ENCODE measurements around the gene HEXD. TPM values are rescaled to one million over a fixed set of nuclear protein-coding genes. Genes with fewer than 3 reads are reported as not detected.

HEXD gene
- total and polyA plus RNA-seq, 2 of the 8 experiments (the other 6 are each of a cell fraction or from before 2014, with no cell fraction given): 20.6 to 21.8 TPM

GRCh38 chr17:82418001-82418986 is at the start of gene HEXD, which contains the start of gene OGFOD3 (continued):
- TF ChIP-seq TAF1 (IDR thresholded peaks at IDR 0.05; ENCODE audit: low read depth, low read length): peak; percentile 86
- no peak for TF ChIP-seq SAP30 (IDR thresholded peaks at IDR 0.05; ENCODE audit: insufficient read depth, insufficient replicate concordance, low read length)
- TF ChIP-seq FOSL1 (IDR thresholded peaks at IDR 0.05; ENCODE audit: insufficient read depth, low read depth, low read length): peak; percentile 54; the same call in 1 of the 2 replicates
- TF ChIP-seq CHD7 (IDR thresholded peaks at IDR 0.05; ENCODE audit: insufficient replicate concordance, low read length): no peak
- no peak for TF ChIP-seq ATF3 (IDR thresholded peaks at IDR 0.05; ENCODE audit: insufficient read depth, low read depth, low read length)
- TF ChIP-seq GABPA (IDR thresholded peaks at IDR 0.05; ENCODE audit: borderline replicate concordance, insufficient read depth, low read length): no peak
- peak; percentile 62; the same call in 1 of the 2 replicates for TF ChIP-seq CREB1 (IDR thresholded peaks at IDR 0.05)
- no peak for TF ChIP-seq EZH2 (IDR thresholded peaks at IDR 0.05; ENCODE audit: low read depth, low read length, severe bottlenecking)
